OCI-LY7 (cell line): Measurements from ENCODE around the gene TM4SF5. TPM values are rescaled to one million over a fixed set of nuclear protein-coding genes. Genes with fewer than 3 reads are reported as not detected.

Experiments used
- BruUV-seq: library from RNA; stranded (reverse); fragments of 400-500 nt; replicated peaks from 2 replicates; lab custom pipeline; 2021; lab: Mats Ljungman, UMichigan
- CTCF ChIA-PET: fragments of 300-600 bp; sonication (Branson Sonifier 250); formaldehyde crosslinking; loops from one replicate; lab custom pipeline; 2022; ENCODE audit warnings: antibody characterized with exemption; ENCODE audit not compliant: unreplicated experiment; lab: Charles Lee
- POLR2A ChIA-PET: fragments of 300-600 bp; sonication (Branson Sonifier 250); formaldehyde crosslinking; loops from one replicate; lab custom pipeline; 2022; ENCODE audit warnings: antibody characterized with exemption; lab: Charles Lee
- DNase-seq: peaks from one replicate; pipeline ENCODE4 v3.0.0-alpha.2; 2015; ENCODE audit warnings: low spot score
- H2AFZ ChIP-seq: fragments of 200-600 bp; sonication (generic), shearing (Covaris generic); 2 replicates; pipeline ENCODE4 v1.6.1; 2014; ENCODE audit warnings: mild to moderate bottlenecking, antibody characterized with exemption, low read length, moderate library complexity
- H3K27ac ChIP-seq: fragments of 200-600 bp; sonication (generic); 2 replicates; pipeline ENCODE4 v1.5.1; 2014; ENCODE audit warnings: mixed run types, low read depth, mild to moderate bottlenecking, moderate library complexity, low read length, inconsistent platforms; ENCODE audit not compliant: poor library complexity, severe bottlenecking
- H3K36me3 ChIP-seq: fragments of 200-600 bp; sonication (generic); 2 replicates; pipeline ENCODE4 v1.6.1; 2014; ENCODE audit warnings: mild to moderate bottlenecking, antibody characterized with exemption, low read length, moderate library complexity, mixed read lengths; ENCODE audit not compliant: insufficient read depth
- H3K4me1 ChIP-seq: fragments of 200-600 bp; sonication (generic); 2 replicates; pipeline ENCODE4 v1.5.1; 2014; ENCODE audit warnings: mild to moderate bottlenecking, low read length; ENCODE audit not compliant: insufficient read depth, poor library complexity, severe bottlenecking
- H3K4me2 ChIP-seq: fragments of 200-600 bp; sonication (generic); 2 replicates; pipeline ENCODE4 v1.6.1; 2014; ENCODE audit warnings: mild to moderate bottlenecking, low read length
- H3K4me3 ChIP-seq: fragments of 200-600 bp; sonication (generic); 2 replicates; pipeline ENCODE4 v1.5.1; 2014; ENCODE audit warnings: mild to moderate bottlenecking, low read depth, low read length; ENCODE audit not compliant: poor library complexity, severe bottlenecking
- H3K79me2 ChIP-seq: fragments of 200-600 bp; sonication (generic); 2 replicates; pipeline ENCODE4 v1.6.1; 2016; ENCODE audit warnings: low read depth, mild to moderate bottlenecking, low read length, moderate library complexity, mixed read lengths; ENCODE audit not compliant: insufficient read depth
- H3K9me2 ChIP-seq: fragments of 200-600 bp; sonication (generic); 2 replicates; pipeline ENCODE4 v1.6.1; 2016; ENCODE audit warnings: mild to moderate bottlenecking, low read length, mixed read lengths; ENCODE audit not compliant: insufficient read depth
- H3K9me3 ChIP-seq: fragments of 200-600 bp; sonication (generic); 2 replicates; pipeline ENCODE4 v1.6.1; 2014; ENCODE audit warnings: mild to moderate bottlenecking, mixed run types, low read length, mixed read lengths
- H4K20me1 ChIP-seq: fragments of 200-600 bp; sonication (generic); 2 replicates; pipeline ENCODE4 v1.6.1; 2014; ENCODE audit warnings: mild to moderate bottlenecking, antibody characterized with exemption, low read length, moderate library complexity, mixed read lengths; ENCODE audit not compliant: insufficient read depth
- EZH2phosphoT487 ChIP-seq: fragments of 200-600 bp; sonication (generic); IDR thresholded peaks from 2 replicates; pipeline ENCODE4 v1.6.1; 2018; ENCODE audit warnings: low read depth, borderline replicate concordance, mild to moderate bottlenecking, mixed run types, antibody characterized with exemption, low read length, moderate library complexity, mixed read lengths
- intact Hi-C: fragments of 100-400 bp; cut with micrococcal nuclease; formaldehyde crosslinking; loops from one replicate; pipeline ENCODE4 v1.10.0; 2022; ENCODE audit not compliant: unreplicated experiment
- total RNA-seq, 2 experiments: library from RNA; depleted of rRNA in 1 of 2; stranded (reverse); fragments of >200 nt in 1 of 2; shearing (Covaris generic) in 1 of 2; gene quantifications; 2 replicates each; pipeline ENCODE4 v1.2.3, GENCODE V29; 2014 to 2022
- TF ChIP-seq, protein P1 (sequence below): fragments of 200-600 bp; sonication (generic); conservative IDR thresholded peaks from 2 replicates; pipeline ENCODE4 v1.5.1; 2014; ENCODE audit warnings: mild to moderate bottlenecking, antibody characterized with exemption, low read length, moderate library complexity, mixed read lengths

Gene TM4SF5
- total RNA-seq, 2 experiments from 2014 or later, result not detected

GRCh38 chr17:4772235-4772613, 538 bp downstream of the TM4SF5 start:
- no peaks in the 10 kb centered on the region for H3K79me2 ChIP-seq
- no peaks in the 10 kb centered on the region for H3K9me3 ChIP-seq
- TF ChIP-seq, protein P1, sequence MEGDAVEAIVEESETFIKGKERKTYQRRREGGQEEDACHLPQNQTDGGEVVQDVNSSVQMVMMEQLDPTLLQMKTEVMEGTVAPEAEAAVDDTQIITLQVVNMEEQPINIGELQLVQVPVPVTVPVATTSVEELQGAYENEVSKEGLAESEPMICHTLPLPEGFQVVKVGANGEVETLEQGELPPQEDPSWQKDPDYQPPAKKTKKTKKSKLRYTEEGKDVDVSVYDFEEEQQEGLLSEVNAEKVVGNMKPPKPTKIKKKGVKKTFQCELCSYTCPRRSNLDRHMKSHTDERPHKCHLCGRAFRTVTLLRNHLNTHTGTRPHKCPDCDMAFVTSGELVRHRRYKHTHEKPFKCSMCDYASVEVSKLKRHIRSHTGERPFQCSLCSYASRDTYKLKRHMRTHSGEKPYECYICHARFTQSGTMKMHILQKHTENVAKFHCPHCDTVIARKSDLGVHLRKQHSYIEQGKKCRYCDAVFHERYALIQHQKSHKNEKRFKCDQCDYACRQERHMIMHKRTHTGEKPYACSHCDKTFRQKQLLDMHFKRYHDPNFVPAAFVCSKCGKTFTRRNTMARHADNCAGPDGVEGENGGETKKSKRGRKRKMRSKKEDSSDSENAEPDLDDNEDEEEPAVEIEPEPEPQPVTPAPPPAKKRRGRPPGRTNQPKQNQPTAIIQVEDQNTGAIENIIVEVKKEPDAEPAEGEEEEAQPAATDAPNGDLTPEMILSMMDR, result no peak
- TF ChIP-seq EZH2phosphoT487, result no peak
- POLR2A ChIA-PET, result interaction anchor here (0.6 kb wide), 1 partner anchor 110 kb away, joined by 7 read pairs; no protein-coding TSS in a partner anchor
- H2AFZ ChIP-seq, result no peak overlapping the region
- H3K4me2 ChIP-seq, result no peak overlapping the region
- intact Hi-C loops, result loop anchor here (5.0 kb wide), 1 partner anchor 40 kb away; the partner anchor contains the start of gene MED11
- H3K36me3 ChIP-seq, result no peaks in the 10 kb centered on the region
- no peak for DNase-seq
- no peak overlapping the region for H3K27ac ChIP-seq
- H3K4me1 ChIP-seq, result peaks cover 14% of the 10 kb centered on the region
- CTCF ChIA-PET, result no interaction called here
- no peak overlapping the region for H3K4me3 ChIP-seq
- BruUV-seq, result no TSS peak
- H4K20me1 ChIP-seq, result no peaks in the 10 kb centered on the region
- H3K9me2 ChIP-seq, result no peaks in the 10 kb centered on the region

- H3K79me2 ChIP-seq, result no peaks in the 10 kb centered on the region
- no peak overlapping the region for H3K4me2 ChIP-seq
- no peaks in the 10 kb centered on the region for H3K9me3 ChIP-seq
- H4K20me1 ChIP-seq, result no peaks in the 10 kb centered on the region
- CTCF ChIA-PET, result no interaction called here
- H2AFZ ChIP-seq, result no peak overlapping the region
- no peaks in the 10 kb centered on the region for H3K36me3 ChIP-seq
- POLR2A ChIA-PET, result interaction anchor here (0.9 kb wide), 1 partner anchor 43 kb away, joined by 3 read pairs; no protein-coding TSS in a partner anchor
- peaks cover 14% of the 10 kb centered on the region for H3K4me1 ChIP-seq
- intact Hi-C loops, result no loop called here
- TF ChIP-seq, protein P1, result no peak
- TF ChIP-seq EZH2phosphoT487, result no peak
- no TSS peak for BruUV-seq
- H3K4me3 ChIP-seq, result no peak overlapping the region
- H3K9me2 ChIP-seq, result no peaks in the 10 kb centered on the region
- no peak overlapping the region for H3K27ac ChIP-seq
- DNase-seq, result peak; percentile 22
Observed at GRCh38 chr17:4777969-4778760, 6.5 kb downstream of the TM4SF5 start.
